ENCODE results near the gene MESP2.
"Not testable (repeated sequence)": the region's sequence is repeated elsewhere in the genome, so short reads cannot be mapped to it uniquely, and the experiment has no call there.

MESP2 gene

GRCh38 chr15:89781891-89782618 is 5.9 kb downstream of the MESP2 start:
- no peak for DNase-seq

GRCh38 chr15:89782619-89782950 is 6.5 kb downstream of the MESP2 start:
- not testable (repeated sequence) for DNase-seq

GRCh38 chr15:89783111-89783860 is 7.2 kb downstream of the MESP2 start:
- DNase-seq: no peak

- DNase-seq: no peak
These were observed 7.9 kb downstream of the MESP2 start for GRCh38 chr15:89783861-89784685.

GRCh38 chr15:89784686-89784960 is 8.5 kb downstream of the MESP2 start:
- DNase-seq: no peak

GRCh38 chr15:89785064-89785773 is 9.1 kb downstream of the MESP2 start:
- DNase-seq: no peak

GRCh38 chr15:89785774-89786140 is 9.6 kb downstream of the MESP2 start:
- DNase-seq: no peak

GRCh38 chr15:89787944-89788343 is 11.8 kb downstream of the MESP2 start:
- DNase-seq: no peak

GRCh38 chr15:89788585-89788984 is 12.5 kb downstream of the MESP2 start:
- not testable (repeated sequence) for DNase-seq

- DNase-seq: no peak
These were observed 14.1 kb downstream of the MESP2 start for GRCh38 chr15:89790206-89790605.

GRCh38 chr15:89790661-89791060 is 14.5 kb downstream of the MESP2 start:
- DNase-seq: no peak

GRCh38 chr15:89792106-89792805 is 16.1 kb downstream of the MESP2 start:
- no peak for DNase-seq

- no peak for DNase-seq
These were observed 18.6 kb downstream of the MESP2 start for GRCh38 chr15:89794627-89795241.

GRCh38 chr15:89795996-89796395 is 19.9 kb downstream of the MESP2 start:
- no peak for DNase-seq

GRCh38 chr15:89797678-89798201 is 21.6 kb downstream of the MESP2 start:
- no peak for DNase-seq

- DNase-seq: no peak
These were observed 23.1 kb downstream of the MESP2 start for GRCh38 chr15:89799011-89799911.

GRCh38 chr15:89799918-89800498 is 23.9 kb downstream of the MESP2 start:
- no peak for DNase-seq

GRCh38 chr15:89801471-89802195 is 25.5 kb downstream of the MESP2 start:
- DNase-seq: no peak

GRCh38 chr15:89802231-89802928 is 26.2 kb downstream of the MESP2 start:
- DNase-seq: no peak

All from NCI-H526 treated with DMSO at 0.1 percent for 48 hours (cell line).